Astrocyte of the cerebellum (primary cell): ENCODE measurements around the gene TBC1D22A.
"Not testable (repeated sequence)": the region's sequence is repeated elsewhere in the genome, so short reads cannot be mapped to it uniquely, and the experiment has no call there.

ENCODE experiments used
- DNase-seq: peaks from one replicate; pipeline ENCODE4 v3.0.0-alpha.2; 2011; ENCODE audit warnings: low read depth
- H3K4me3 ChIP-seq: 2 replicates; pipeline ENCODE4 v1.5.1; 2011; ENCODE audit warnings: mild to moderate bottlenecking, low read depth, low read length, moderate library complexity
- CTCF ChIP-seq: IDR thresholded peaks from 2 replicates; pipeline ENCODE4 v1.5.1; 2012; ENCODE audit warnings: low read length, low read depth, moderate library complexity, mild to moderate bottlenecking; ENCODE audit errors: missing control alignments
- in situ Hi-C: cut with HindIII; loops from 2 replicates; pipeline ENCODE4 v1.10.0; 2017; ENCODE audit warnings: low sequenced_read_pairs

The TBC1D22A gene

GRCh38 chr22:47047321-47048122, 285.1 kb downstream of the TBC1D22A start:
- H3K4me3 ChIP-seq = no peak overlapping the region
- TF ChIP-seq CTCF = no peak
- DNase-seq = no peak
- in situ Hi-C loops = no loop called here

- TF ChIP-seq CTCF = no peak
- in situ Hi-C loops = no loop called here
- DNase-seq = no peak
- H3K4me3 ChIP-seq = no peak overlapping the region
These were observed 285.9 kb downstream of the TBC1D22A start for GRCh38 chr22:47048123-47049077.

DNA sequence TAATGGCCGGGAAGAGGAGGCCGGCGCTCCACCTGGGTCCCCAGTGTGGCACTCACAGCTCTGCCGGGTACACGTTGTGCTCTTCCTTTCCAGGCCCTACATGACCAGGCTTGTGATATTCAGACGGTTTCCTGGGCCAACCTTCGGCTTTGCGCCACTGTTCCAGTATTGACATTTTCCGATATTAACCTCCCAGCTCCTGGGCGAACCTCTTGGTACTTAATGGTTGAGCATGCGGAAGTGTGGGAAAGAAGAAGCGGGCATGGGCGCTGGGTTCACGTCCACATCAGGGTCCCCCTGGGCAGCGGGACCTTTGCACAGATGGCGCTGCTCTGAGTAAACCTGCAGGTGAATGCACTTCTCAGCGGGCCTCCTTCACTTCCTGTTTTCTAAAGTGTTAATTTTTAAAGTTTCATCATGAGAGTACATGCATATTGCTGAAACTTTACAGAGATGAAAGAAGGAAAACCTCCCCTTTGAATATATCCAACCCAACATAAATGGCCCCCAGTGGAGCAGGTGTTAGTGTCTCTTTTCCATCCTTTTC, 286.7 kb downstream of the TBC1D22A start:
- no peak overlapping the region for H3K4me3 ChIP-seq
- DNase-seq = no peak
- in situ Hi-C loops = no loop called here
- TF ChIP-seq CTCF = no peak

DNA sequence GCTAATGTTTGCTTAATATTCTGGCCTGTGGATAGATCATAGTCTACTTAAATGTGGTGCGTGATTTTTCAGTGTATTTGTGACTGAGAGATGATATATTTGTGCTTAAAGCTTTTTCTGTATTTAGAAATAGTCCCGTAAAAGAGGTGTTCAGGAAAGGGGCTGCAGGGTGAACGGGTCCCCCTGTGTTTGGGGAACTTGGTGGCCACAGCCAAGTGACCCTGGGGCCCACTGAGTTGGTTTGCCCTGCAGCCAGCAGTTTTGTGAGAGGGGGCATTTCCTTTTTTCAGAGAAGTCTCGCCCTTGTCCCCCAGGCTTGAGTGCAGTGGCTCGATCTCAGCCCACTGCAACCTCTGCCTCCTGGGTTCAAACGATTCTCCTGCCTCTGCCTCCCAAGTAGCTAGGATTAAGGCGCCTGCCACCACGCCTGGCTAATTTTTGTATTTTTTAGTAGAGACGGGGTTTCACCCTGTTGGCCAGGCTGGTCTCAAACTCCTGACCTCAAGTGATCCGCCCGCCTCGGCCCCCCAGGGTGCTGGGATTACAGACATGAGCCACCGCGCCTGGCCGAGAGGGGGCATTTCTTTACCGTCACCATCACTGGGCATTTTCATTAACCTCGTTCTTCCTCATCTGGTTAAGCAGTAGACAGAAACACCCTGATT, 287.4 kb downstream of the TBC1D22A start:
- in situ Hi-C loops, H3K4me3 ChIP-seq, DNase-seq: not testable (repeated sequence)

GRCh38 chr22:47050401-47051051, 288.1 kb downstream of the TBC1D22A start:
- TF ChIP-seq CTCF = no peak
- DNase-seq = no peak
- in situ Hi-C loops = no loop called here
- H3K4me3 ChIP-seq = no peak overlapping the region

DNA sequence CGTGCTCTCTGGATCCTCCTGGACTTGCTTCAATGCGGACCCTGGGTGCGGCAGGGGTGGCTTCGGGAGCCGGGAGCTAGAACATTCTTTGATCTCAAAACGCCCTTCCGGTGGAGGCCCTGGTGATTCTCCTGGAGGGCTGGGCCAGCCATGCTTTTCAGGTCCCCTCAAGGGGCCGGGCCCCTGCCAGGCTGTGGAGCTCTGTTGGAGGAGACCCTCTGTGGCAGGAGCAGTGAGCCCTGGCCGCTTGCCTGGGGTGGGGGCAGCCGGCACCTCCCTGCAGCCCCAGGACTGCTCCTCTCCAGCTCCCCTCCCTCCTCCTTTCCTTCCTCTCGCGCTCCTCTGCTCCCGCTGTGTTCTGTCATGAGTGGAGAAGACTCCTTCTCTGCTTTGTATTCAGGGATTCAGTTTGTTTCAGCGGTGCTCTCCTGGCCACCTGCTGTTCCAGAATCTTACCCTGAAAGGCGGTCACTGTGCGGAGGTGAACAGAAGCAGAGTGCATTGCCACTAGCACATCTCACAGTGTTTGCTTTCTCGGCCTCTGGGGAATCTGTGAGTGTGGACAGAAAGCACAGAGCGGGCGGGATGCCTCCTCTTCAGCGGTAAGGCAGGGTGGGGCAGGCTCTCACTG, 289.1 kb downstream of the TBC1D22A start:
- in situ Hi-C loops = no loop called here
- TF ChIP-seq CTCF = no peak
- DNase-seq = no peak
- H3K4me3 ChIP-seq = no peak overlapping the region
